Frontal cortex (tissue), 4 donors: ENCODE measurements around the gene VARS1. TPM values are rescaled to one million over a fixed set of nuclear protein-coding genes. Genes with fewer than 3 reads are reported as not detected.

ENCODE experiments used
- DNase-seq, 2 donors: peaks; one replicate each; pipeline ENCODE4 v3.0.0; 2012; ENCODE audit warnings: low spot score in 2 of 2
- FAIRE-seq: peaks from 2 replicates; lab custom pipeline; 2012; peaks lifted over from hg19 to GRCh38; lab: Jason Lieb, UNC
- small RNA-seq: library from RNA; depleted of rRNA; stranded (forward); fragments of <200 nt; gene quantifications from one replicate; pipeline ENCODE3, GENCODE V24; 2014
- total RNA-seq: library from RNA; depleted of rRNA; stranded (reverse); fragments of >200 nt; gene quantifications from one replicate; pipeline ENCODE4 v1.2.3, GENCODE V29; 2014
- donor health status: control.
- donor health status: control.
- donor health status: control.

VARS1 gene
- total RNA-seq, 1 donor from 2014 or later = 34.6 TPM

DNA sequence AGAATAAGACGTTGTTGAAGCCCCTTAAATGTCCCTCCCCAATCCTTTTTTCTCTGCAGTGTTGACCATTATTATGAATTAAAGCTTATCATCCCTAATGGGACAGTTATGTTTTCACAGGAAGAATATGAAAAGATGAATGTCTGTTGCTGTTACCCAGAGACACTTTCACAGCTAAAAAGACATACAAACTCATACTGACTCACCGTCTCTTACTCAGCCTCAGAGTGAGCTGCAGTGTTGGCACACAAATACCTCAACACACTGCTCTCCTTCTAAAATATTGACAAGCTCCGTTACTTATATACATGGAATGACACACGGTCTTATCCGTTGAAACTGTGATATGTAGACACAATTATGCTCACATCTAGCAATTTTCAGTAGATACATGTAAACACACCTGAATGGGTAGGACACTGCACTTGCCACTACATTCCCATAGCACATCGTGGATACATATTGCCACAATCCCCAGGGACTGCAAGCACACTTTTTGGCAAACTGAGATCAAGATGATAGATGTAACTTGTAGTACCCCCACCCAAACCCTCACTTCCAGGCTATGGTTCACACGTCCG, 42.7 kb downstream of the VARS1 start:
- DNase-seq = no peak

DNA sequence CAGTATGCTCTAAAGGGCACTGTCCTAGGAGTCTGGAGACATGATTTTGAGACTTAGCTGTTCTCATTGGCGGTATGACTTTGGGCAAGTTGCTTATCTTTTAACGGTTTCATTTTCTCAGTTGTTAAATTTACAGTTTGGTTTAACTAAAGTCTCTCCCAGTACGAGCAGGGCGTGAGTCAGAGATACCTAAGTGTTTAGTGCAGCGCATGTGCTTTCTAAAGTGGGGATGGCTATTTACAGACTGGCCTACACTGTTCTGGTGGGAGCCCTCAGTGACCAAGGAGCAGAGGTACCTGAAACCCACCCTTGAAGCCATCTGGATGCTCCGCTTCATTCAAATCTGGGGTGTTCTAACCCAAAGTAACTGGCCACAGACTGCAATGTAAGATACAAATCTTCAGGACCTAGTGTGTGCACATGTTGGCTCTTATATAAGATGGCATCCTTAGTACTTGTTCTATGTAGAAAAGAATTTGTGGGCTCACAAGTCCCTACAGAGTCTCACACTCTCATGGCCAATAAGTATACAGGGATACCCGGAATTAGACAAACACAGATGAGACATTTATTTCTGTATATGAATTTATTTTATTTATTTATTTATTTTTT, 45.0 kb downstream of the VARS1 start:
- DNase-seq (no peak), FAIRE-seq (no peak)

More for the DNA sequence above, 42.7 kb downstream of the VARS1 start:
- FAIRE-seq = no peak

DNA sequence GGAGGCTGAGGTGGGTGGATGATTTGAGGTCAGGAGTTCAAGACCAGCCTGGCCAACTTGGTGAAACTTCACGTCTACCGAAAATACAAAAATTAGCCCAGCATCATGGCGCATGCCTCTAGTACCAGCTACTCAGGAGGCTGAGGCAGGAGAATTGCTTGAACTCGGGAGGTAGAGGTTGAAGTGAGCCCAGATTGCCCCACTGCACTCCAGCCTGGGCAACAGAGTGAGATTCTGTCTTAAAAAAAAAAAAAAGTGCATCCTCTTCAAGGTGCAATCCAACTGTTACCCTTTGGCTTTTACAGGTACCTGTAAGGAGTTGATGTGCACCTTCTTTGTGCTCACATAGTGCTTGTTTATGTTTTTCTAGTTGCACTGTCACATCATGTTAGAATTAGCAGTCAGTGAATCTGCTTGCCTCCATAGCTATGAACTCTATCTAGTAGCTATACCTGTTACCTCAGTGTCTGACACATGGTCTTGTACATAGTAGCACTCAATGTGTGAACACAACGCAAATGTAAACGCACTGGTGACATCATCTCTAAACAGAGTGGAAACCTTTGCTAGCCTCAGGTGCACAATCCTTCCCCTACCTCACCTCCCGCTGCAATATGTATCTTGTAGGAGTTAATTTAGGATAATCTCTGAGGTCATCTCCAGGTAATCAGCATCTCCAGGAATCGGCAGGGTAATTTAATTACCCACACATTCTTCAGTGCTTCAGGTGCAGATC, 46.1 kb downstream of the VARS1 start:
- no peak for DNase-seq
- FAIRE-seq = no peak

Small RNA genes lying within 50 kb of the gene (small RNA-seq; reads per million reads assigned to genes)
- gene MSH5-SAPCD1 (not detected), gene RF00019 (not detected), gene RNU6-850P (not detected), gene SAPCD1 (not detected), gene SNORD48 (101 reads per million, percentile 98 among the genes with 10 or more reads in this experiment), gene SNORD52 (not detected)

Other genes with a start within 250 kb of the VARS1 start
- gene ATP6V1G2, start 249.1 kb downstream of the VARS1 start, total RNA-seq = 54.6 TPM
- 20.4 TPM for gene NFKBIL1, start 248.1 kb downstream of the VARS1 start, total RNA-seq
- not detected for gene LTA, start 223.5 kb downstream of the VARS1 start, total RNA-seq
- not detected for gene TNF, start 220.2 kb downstream of the VARS1 start, total RNA-seq
- not detected for gene LTB, start 213.3 kb downstream of the VARS1 start, total RNA-seq
- gene LST1, start 209.5 kb downstream of the VARS1 start, total RNA-seq = 1.2 TPM
- gene NCR3, start 202.7 kb downstream of the VARS1 start, total RNA-seq = not detected
- 6.9 TPM for gene AIF1, start 180.5 kb downstream of the VARS1 start, total RNA-seq
- gene PRRC2A, start 175.0 kb downstream of the VARS1 start, total RNA-seq = 30.6 TPM
- 150 TPM for gene BAG6, start 143.1 kb downstream of the VARS1 start, total RNA-seq
- gene APOM, start 139.9 kb downstream of the VARS1 start, total RNA-seq = 0.41 TPM
- gene C6orf47, start 135.0 kb downstream of the VARS1 start, total RNA-seq = 16.7 TPM
- gene GPANK1, start 130.8 kb downstream of the VARS1 start, total RNA-seq = 11.4 TPM
- 66.0 TPM for gene CSNK2B, start 129.7 kb downstream of the VARS1 start, total RNA-seq
- gene LY6G5B, start 125.8 kb downstream of the VARS1 start, total RNA-seq = 1.6 TPM
- gene LY6G5C, start 114.7 kb downstream of the VARS1 start, total RNA-seq = 5.3 TPM
- gene ABHD16A, start 92.4 kb downstream of the VARS1 start, total RNA-seq = 41.6 TPM
- not detected for gene LY6G6F, start 88.9 kb downstream of the VARS1 start, total RNA-seq
- gene LY6G6D, start 80.4 kb downstream of the VARS1 start, total RNA-seq = not detected
- gene LY6G6C, start 74.0 kb downstream of the VARS1 start, total RNA-seq = not detected
- gene MPIG6B, start 72.4 kb downstream of the VARS1 start, total RNA-seq = not detected
- 90.9 TPM for gene DDAH2, start 66.5 kb downstream of the VARS1 start, total RNA-seq
- 26.1 TPM for gene CLIC1, start 59.2 kb downstream of the VARS1 start, total RNA-seq
- gene MSH5, start 55.7 kb downstream of the VARS1 start, total RNA-seq = 2.9 TPM
- 0.82 TPM for gene SAPCD1, start 33.1 kb downstream of the VARS1 start, total RNA-seq
- gene VWA7, start 18.4 kb downstream of the VARS1 start, total RNA-seq = under 0.01 TPM
- gene LSM2, start 11.2 kb upstream of the VARS1 start, total RNA-seq = 23.6 TPM
- 5.7 TPM for gene HSPA1L, start 19.5 kb upstream of the VARS1 start, total RNA-seq
- 111 TPM for gene HSPA1A, start 19.8 kb upstream of the VARS1 start, total RNA-seq
- 180 TPM for gene HSPA1B, start 32.0 kb upstream of the VARS1 start, total RNA-seq
- 19.6 TPM for gene NEU1, start 67.1 kb upstream of the VARS1 start, total RNA-seq
- gene SLC44A4, start 83.2 kb upstream of the VARS1 start, total RNA-seq = not detected
- gene EHMT2, start 101.9 kb upstream of the VARS1 start, total RNA-seq = 102 TPM
- 25.7 TPM for gene ZBTB12, start 106.3 kb upstream of the VARS1 start, total RNA-seq
- gene C2, start 132.0 kb upstream of the VARS1 start, total RNA-seq = 3.7 TPM
- gene CFB, start 150.3 kb upstream of the VARS1 start, total RNA-seq = 0.82 TPM
- gene NELFE, start 163.2 kb upstream of the VARS1 start, total RNA-seq = 45.7 TPM
- 30.2 TPM for gene SKIC2, start 163.4 kb upstream of the VARS1 start, total RNA-seq
- gene DXO, start 176.4 kb upstream of the VARS1 start, total RNA-seq = 7.3 TPM
- gene C4A, start 186.3 kb upstream of the VARS1 start, total RNA-seq = 10.6 TPM
- 9.0 TPM for gene C4B, start 219.0 kb upstream of the VARS1 start, total RNA-seq
- under 0.01 TPM for gene CYP21A2, start 242.7 kb upstream of the VARS1 start, total RNA-seq